Measurements from ENCODE around the gene TMEM168.

Gene TMEM168

DNA sequence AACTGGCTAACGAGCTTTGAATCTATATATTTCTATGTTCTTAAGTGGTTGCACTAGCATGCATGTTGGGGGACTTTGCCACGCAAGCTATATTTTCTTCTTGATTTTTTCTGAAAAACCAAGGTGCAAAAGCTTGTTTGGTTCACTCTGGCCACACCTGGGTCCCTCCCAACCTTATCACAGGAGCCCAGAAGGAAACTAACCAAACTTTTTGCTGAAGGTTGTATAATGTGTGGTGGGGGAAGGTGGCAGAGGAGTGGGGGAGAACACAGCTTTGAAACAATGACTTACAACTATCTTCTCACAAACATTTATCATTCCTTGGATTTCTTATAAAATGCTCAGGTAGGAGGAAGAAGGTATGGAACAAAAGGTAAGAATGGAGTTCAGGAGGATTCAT is 75.3 kb downstream of the TMEM168 start:
- no peak for DNase-seq
